Heart left ventricle (tissue), 13 donors: ENCODE data around the gene LRMDA.

Experiments
- POLR2A ChIP-seq, 2 donors: fragments of 450-650 bp; IDR thresholded peaks; one replicate each; pipeline ENCODE4 v1.6.1; 2017; ENCODE audit warnings: antibody characterized with exemption in 2 of 2, mild to moderate bottlenecking in 2 of 2, moderate library complexity in 2 of 2
- TF ChIP-seq, protein P1 (sequence below), 12 donors: fragments of 200-600 bp; sonication (generic) in 4 of 12; IDR thresholded peaks; one replicate each; pipeline versions ENCODE4 v1.5.0 to v1.8.0; 2018 to 2022; ENCODE audit warnings: antibody characterized with exemption in 12 of 12, mild to moderate bottlenecking in 5 of 12
- donor health status: ischemic (EF 13 %, LVEDD 7.1; RV severe dilation, severe dysfunction).
- donor health status: DM: no; HTN: yes; CAD: no.
- donor health status: DM: no; HTN: no; CAD: no.
- donor health status: ischemic (EF 25% LVEDD 6.9; RV normal size, moderate dysfunction).
- donor health status: ischemic (EF 25% LVEDD 5.7; RV mildly dilated, moderate dysfunction).
- donor health status: ischemic (EF 35%, LVEDD 5.7; RV mildly dilated, moderate dysfunction).
- donor health status: nonischemic (EF 11% LVEDD 7.7; RV severe dilation, severe dysfunction).
- donor health status: DM: yes; HTN: yes; CAD: no.
- donor health status: PGD.
- donor health status: ischemic (EF 29% LVEDD 5.4; RV normal size, mild dysfunction).
- donor health status: nonischemic (EF 23%, LVEDD 6.1; RV moderate dilation, normal function).

DNA sequence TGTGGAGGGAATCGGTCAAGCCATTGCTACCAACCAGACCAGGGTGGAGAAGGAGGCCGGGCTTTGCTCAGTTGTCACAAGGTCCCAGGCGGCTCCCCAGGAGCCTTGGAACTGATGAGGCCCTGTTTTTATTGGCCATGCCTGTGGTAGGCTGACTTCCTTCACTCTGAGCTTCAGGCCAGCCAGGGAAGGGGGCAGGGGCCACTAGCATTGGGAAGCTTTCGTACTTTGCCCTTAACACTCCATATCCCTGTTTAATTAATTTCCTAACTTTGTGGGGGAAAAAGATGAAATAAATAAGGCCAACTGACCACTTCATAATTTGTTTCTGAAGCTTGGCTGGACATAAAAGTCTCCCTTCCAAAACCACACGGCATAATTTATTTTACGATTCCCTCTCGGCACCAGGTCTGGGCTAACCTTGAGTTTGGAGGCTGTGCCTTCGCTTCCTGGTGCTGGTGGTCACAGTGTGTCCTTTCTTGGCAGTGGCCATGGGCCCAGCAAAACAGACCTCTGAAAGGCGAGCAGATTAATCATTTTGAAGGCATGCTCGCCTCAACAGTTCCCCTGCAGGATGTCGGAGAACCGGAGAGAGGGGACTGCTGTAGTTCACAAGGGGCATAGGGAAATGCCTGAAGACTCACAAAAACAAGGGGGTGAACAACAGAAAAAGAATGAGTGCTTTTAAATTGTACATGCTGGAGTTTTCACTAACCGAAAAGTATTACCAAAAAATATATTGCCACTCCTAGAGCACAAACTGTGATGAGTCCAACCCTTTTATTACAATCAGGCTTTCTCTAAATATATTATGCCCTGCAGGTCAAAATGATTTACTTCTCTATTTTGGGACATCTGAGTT, 966.0 kb downstream of the LRMDA start:
- TF ChIP-seq, protein P1, sequence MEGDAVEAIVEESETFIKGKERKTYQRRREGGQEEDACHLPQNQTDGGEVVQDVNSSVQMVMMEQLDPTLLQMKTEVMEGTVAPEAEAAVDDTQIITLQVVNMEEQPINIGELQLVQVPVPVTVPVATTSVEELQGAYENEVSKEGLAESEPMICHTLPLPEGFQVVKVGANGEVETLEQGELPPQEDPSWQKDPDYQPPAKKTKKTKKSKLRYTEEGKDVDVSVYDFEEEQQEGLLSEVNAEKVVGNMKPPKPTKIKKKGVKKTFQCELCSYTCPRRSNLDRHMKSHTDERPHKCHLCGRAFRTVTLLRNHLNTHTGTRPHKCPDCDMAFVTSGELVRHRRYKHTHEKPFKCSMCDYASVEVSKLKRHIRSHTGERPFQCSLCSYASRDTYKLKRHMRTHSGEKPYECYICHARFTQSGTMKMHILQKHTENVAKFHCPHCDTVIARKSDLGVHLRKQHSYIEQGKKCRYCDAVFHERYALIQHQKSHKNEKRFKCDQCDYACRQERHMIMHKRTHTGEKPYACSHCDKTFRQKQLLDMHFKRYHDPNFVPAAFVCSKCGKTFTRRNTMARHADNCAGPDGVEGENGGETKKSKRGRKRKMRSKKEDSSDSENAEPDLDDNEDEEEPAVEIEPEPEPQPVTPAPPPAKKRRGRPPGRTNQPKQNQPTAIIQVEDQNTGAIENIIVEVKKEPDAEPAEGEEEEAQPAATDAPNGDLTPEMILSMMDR (IDR thresholded peaks at IDR 0.05): no peak
- TF ChIP-seq POLR2A (IDR thresholded peaks at IDR 0.05): no peak
